ENCODE data around the gene SCG3. TPM values are rescaled to one million over a fixed set of nuclear protein-coding genes. Genes with fewer than 3 reads are reported as not detected.

SCG3 gene
- polyA plus RNA-seq, 1 donor from 2014 or later: 68.7 TPM

DNA sequence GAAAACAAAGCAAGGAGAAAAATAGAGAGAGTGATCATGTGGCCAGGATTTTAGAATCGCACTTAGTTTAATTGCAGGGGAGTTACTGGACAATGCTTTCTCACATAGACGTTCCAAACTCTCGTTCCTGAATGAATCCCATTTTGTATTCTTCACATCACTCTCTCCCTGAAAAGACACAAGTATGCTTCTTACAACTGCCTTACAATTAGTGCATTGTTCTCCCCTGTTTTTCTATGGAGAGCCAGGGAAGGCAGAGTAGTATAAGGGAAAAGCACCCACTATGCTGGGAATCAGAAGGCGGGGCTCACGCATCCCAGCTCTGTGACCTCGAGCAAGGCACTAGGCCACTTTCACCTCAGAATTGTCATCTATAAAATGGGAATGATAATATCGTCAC lies 84.4 kb downstream of the SCG3 start:
- H3K27ac ChIP-seq (ENCODE audit: low read length): no peak overlapping the region
- H3K79me2 ChIP-seq (replicated peaks; ENCODE audit: insufficient read depth, low read length): no peaks in the 10 kb centered on the region
- no peaks in the 10 kb centered on the region for H3F3A ChIP-seq (ENCODE audit: insufficient read depth, low read length, poor library complexity, severe bottlenecking)

DNA sequence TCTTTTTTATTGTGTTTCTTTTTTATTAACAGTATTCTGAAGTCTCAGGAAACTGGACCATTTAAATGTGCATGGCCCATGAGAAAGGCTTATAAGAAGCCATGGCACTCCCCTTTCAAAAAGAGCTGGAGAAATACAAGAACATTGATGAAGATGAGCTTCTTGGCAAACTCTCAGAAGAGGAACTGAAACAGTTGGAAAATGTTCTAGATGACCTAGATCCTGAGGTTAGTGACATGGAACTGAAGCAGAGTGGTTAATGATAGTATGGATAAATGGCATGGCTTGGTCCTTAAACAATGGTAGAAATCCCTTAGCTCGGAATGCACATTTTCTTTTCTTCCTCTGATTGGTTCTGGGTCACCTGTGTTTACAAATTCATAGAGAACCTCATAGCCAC lies 85.0 kb downstream of the SCG3 start:
- peaks cover 4% of the 10 kb centered on the region for H3K36me3 ChIP-seq (ENCODE audit: insufficient read depth, low read length)
- no peaks in the 10 kb centered on the region for H3K9me2 ChIP-seq (ENCODE audit: insufficient read depth, low read length)
- H3K9me3 ChIP-seq (ENCODE audit: low read length): no peaks in the 10 kb centered on the region
- no peak overlapping the region for H2AFZ ChIP-seq (ENCODE audit: low read depth, low read length)
- H3K4me3 ChIP-seq (ENCODE audit: low read length): no peak overlapping the region
- H4K20me1 ChIP-seq (ENCODE audit: insufficient read depth): no peaks in the 10 kb centered on the region
- TF ChIP-seq, protein P1, sequence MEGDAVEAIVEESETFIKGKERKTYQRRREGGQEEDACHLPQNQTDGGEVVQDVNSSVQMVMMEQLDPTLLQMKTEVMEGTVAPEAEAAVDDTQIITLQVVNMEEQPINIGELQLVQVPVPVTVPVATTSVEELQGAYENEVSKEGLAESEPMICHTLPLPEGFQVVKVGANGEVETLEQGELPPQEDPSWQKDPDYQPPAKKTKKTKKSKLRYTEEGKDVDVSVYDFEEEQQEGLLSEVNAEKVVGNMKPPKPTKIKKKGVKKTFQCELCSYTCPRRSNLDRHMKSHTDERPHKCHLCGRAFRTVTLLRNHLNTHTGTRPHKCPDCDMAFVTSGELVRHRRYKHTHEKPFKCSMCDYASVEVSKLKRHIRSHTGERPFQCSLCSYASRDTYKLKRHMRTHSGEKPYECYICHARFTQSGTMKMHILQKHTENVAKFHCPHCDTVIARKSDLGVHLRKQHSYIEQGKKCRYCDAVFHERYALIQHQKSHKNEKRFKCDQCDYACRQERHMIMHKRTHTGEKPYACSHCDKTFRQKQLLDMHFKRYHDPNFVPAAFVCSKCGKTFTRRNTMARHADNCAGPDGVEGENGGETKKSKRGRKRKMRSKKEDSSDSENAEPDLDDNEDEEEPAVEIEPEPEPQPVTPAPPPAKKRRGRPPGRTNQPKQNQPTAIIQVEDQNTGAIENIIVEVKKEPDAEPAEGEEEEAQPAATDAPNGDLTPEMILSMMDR (IDR thresholded peaks at IDR 0.05; ENCODE audit: poor library complexity, severe bottlenecking): no peak
- no peak for TF ChIP-seq TAF1 (IDR thresholded peaks at IDR 0.05; ENCODE audit: low read depth)
- TF ChIP-seq EZH2 (IDR thresholded peaks at IDR 0.05; ENCODE audit: borderline replicate concordance, insufficient read depth, low read length, poor library complexity, severe bottlenecking): no peak
- TF ChIP-seq, protein P2, sequence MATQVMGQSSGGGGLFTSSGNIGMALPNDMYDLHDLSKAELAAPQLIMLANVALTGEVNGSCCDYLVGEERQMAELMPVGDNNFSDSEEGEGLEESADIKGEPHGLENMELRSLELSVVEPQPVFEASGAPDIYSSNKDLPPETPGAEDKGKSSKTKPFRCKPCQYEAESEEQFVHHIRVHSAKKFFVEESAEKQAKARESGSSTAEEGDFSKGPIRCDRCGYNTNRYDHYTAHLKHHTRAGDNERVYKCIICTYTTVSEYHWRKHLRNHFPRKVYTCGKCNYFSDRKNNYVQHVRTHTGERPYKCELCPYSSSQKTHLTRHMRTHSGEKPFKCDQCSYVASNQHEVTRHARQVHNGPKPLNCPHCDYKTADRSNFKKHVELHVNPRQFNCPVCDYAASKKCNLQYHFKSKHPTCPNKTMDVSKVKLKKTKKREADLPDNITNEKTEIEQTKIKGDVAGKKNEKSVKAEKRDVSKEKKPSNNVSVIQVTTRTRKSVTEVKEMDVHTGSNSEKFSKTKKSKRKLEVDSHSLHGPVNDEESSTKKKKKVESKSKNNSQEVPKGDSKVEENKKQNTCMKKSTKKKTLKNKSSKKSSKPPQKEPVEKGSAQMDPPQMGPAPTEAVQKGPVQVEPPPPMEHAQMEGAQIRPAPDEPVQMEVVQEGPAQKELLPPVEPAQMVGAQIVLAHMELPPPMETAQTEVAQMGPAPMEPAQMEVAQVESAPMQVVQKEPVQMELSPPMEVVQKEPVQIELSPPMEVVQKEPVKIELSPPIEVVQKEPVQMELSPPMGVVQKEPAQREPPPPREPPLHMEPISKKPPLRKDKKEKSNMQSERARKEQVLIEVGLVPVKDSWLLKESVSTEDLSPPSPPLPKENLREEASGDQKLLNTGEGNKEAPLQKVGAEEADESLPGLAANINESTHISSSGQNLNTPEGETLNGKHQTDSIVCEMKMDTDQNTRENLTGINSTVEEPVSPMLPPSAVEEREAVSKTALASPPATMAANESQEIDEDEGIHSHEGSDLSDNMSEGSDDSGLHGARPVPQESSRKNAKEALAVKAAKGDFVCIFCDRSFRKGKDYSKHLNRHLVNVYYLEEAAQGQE (IDR thresholded peaks at IDR 0.05; ENCODE audit: borderline replicate concordance): no peak
- TF ChIP-seq RAD21 (conservative IDR thresholded peaks at IDR 0.05): no peak
- no peak for TF ChIP-seq POLR2AphosphoS5 (IDR thresholded peaks at IDR 0.05)
- TF ChIP-seq MXI1 (conservative IDR thresholded peaks at IDR 0.05; ENCODE audit: poor library complexity, severe bottlenecking): no peak
- TF ChIP-seq SMC3 (conservative IDR thresholded peaks at IDR 0.05; ENCODE audit: poor library complexity): no peak
- TF ChIP-seq EP300 (conservative IDR thresholded peaks at IDR 0.05; ENCODE audit: poor library complexity, severe bottlenecking): no peak
- H3K79me2 ChIP-seq (replicated peaks; ENCODE audit: insufficient read depth, low read length): no peaks in the 10 kb centered on the region
- H3K27me3 ChIP-seq (ENCODE audit: insufficient read depth, low read depth, low read length): no peaks in the 10 kb centered on the region
- no peak overlapping the region for H3K27ac ChIP-seq (ENCODE audit: low read length)
- no peaks in the 10 kb centered on the region for H3F3A ChIP-seq (ENCODE audit: insufficient read depth, low read length, poor library complexity, severe bottlenecking)
- no peak overlapping the region for H3K4me2 ChIP-seq (ENCODE audit: low read length)
- H3K9ac ChIP-seq (ENCODE audit: low read length): no peak overlapping the region

More for the DNA sequence above, 84.4 kb downstream of the SCG3 start:
- Histone ChIP-seq H2AFZ (ENCODE audit: low read depth, low read length) (no peak overlapping the region), H3K4me3 (ENCODE audit: low read length) (no peak overlapping the region), H3K9me3 (ENCODE audit: low read length) (no peaks in the 10 kb centered on the region), H3K4me2 (ENCODE audit: low read length) (no peak overlapping the region), H4K20me1 (ENCODE audit: insufficient read depth) (no peaks in the 10 kb centered on the region), H3K27me3 (ENCODE audit: insufficient read depth, low read depth, low read length) (no peaks in the 10 kb centered on the region), H3K9me2 (ENCODE audit: insufficient read depth, low read length) (no peaks in the 10 kb centered on the region), H3K36me3 (ENCODE audit: insufficient read depth, low read length) (peaks cover 4% of the 10 kb centered on the region), H3K9ac (ENCODE audit: low read length) (no peak overlapping the region)
- TF ChIP-seq MXI1 (conservative IDR thresholded peaks at IDR 0.05; ENCODE audit: poor library complexity, severe bottlenecking) (no peak), SMC3 (conservative IDR thresholded peaks at IDR 0.05; ENCODE audit: poor library complexity) (no peak), TAF1 (IDR thresholded peaks at IDR 0.05; ENCODE audit: low read depth) (no peak), POLR2AphosphoS5 (IDR thresholded peaks at IDR 0.05) (no peak), RAD21 (conservative IDR thresholded peaks at IDR 0.05) (no peak), EZH2 (IDR thresholded peaks at IDR 0.05; ENCODE audit: borderline replicate concordance, insufficient read depth, low read length, poor library complexity, severe bottlenecking) (no peak), EP300 (conservative IDR thresholded peaks at IDR 0.05; ENCODE audit: poor library complexity, severe bottlenecking) (no peak)
- TF ChIP-seq, protein P1 (IDR thresholded peaks at IDR 0.05; ENCODE audit: poor library complexity, severe bottlenecking): no peak
- TF ChIP-seq, protein P2 (IDR thresholded peaks at IDR 0.05; ENCODE audit: borderline replicate concordance): no peak

Data from neural cell (in vitro differentiated cells).